K562 (cell line): Measurements from ENCODE around the gene EZH2. TPM values are rescaled to one million over a fixed set of nuclear protein-coding genes. Genes with fewer than 3 reads are reported as not detected.
A peak's percentile ranks its signal among the peaks of the same experiment; 100 is the strongest.

ENCODE experiments used
- ATAC-seq: fragments of 200-7000 bp; cut with Tn5 transposase; 3 replicates; pipeline ENCODE4 v1.9.1; 2020; ENCODE audit warnings: moderate library complexity
- BruUV-seq: library from RNA; stranded (reverse); fragments of 400-500 nt; replicated peaks from 2 replicates; lab custom pipeline; 2021; lab: Mats Ljungman, UMichigan
- CTCF ChIA-PET: fragments of 300-600 bp; formaldehyde crosslinking; extraction: SDS; loops from one replicate; lab custom pipeline; 2021; ENCODE audit warnings: low intra/inter-chr PET ratio; lab: Yijun Ruan, JAX
- POLR2A ChIA-PET: fragments of 300-600, 350-650 bp; sonication (Branson Sonifier 250); formaldehyde crosslinking; extraction: SDS; loops from one replicate; lab custom pipeline; 2021; ENCODE audit warnings: antibody characterized with exemption, inconsistent platforms; lab: Yijun Ruan, JAX
- DNase-seq, 4 experiments: peaks; one replicate each; pipeline versions ENCODE4 v3.0.0 to v3.0.0-alpha.2; 2011 to 2018; ENCODE audit warnings: low spot score in 3 of 4, mixed read lengths in 3 of 4; ENCODE audit errors: extremely low read depth in 1 of 4
- FAIRE-seq: peaks from 2 replicates; lab custom pipeline; 2011; peaks lifted over from hg19 to GRCh38; lab: Jason Lieb, UNC
- H2AFZ ChIP-seq: 2 replicates; pipeline ENCODE4 v1.6.0; 2011; ENCODE audit warnings: low read depth, low read length, control low read depth, inconsistent platforms
- H3K27ac ChIP-seq: fragments of 200-600 bp; 3 replicates; pipeline ENCODE4 v1.8.0; 2011; ENCODE audit warnings: low read depth, mild to moderate bottlenecking, control low read depth, inconsistent platforms, low read length, moderate library complexity, mixed read lengths; ENCODE audit errors: extremely low read depth
- H3K27me3 ChIP-seq, 2 experiments: fragments of 300-600 bp in 1 of 2; 2 replicates in 1 of 2; 3 replicates in 1 of 2; pipeline versions ENCODE4 v1.6.0 to v1.8.0; 2011; ENCODE audit warnings: inconsistent platforms in 2 of 2, low read length in 2 of 2, mild to moderate bottlenecking in 1 of 2, mixed read lengths in 1 of 2, moderate library complexity in 1 of 2; ENCODE audit not compliant: control insufficient read depth in 2 of 2, insufficient read depth in 2 of 2
- H3K36me3 ChIP-seq: fragments of 300-600 bp; 3 replicates; pipeline ENCODE4 v1.8.0; 2011; ENCODE audit warnings: mild to moderate bottlenecking, low read length, inconsistent platforms; ENCODE audit not compliant: control insufficient read depth, insufficient read depth
- H3K4me1 ChIP-seq, 2 experiments: fragments of 200-600 bp in 1 of 2; replicated peaks in 1 of 2; 2 replicates in 1 of 2; 3 replicates in 1 of 2; pipeline versions ENCODE4 v1.5.1 to v1.8.0; 2011; ENCODE audit warnings: inconsistent platforms in 2 of 2, low read length in 2 of 2, mild to moderate bottlenecking in 1 of 2, mixed read lengths in 1 of 2, moderate library complexity in 1 of 2; ENCODE audit not compliant: control insufficient read depth in 2 of 2, insufficient read depth in 2 of 2
- H3K4me2 ChIP-seq: 2 replicates; pipeline ENCODE4 v1.6.1; 2011; ENCODE audit warnings: low read length, control low read depth, inconsistent platforms, mixed read lengths; ENCODE audit not compliant: insufficient read depth
- H3K4me3 ChIP-seq: fragments of 200-600 bp; sonication (generic), shearing (Covaris generic); 2 replicates; pipeline ENCODE4 v1.5.1; 2016; ENCODE audit warnings: control low read depth, inconsistent platforms
- H3K79me2 ChIP-seq: fragments of 200-600 bp; 3 replicates; pipeline ENCODE4 v1.8.0; 2011; ENCODE audit warnings: low read length, inconsistent platforms; ENCODE audit not compliant: control insufficient read depth, insufficient read depth
- H3K9ac ChIP-seq, 2 experiments: 2 replicates each; pipeline versions ENCODE4 v1.6.0 to v1.6.1; 2011; ENCODE audit warnings: low read depth in 2 of 2, low read length in 2 of 2, control low read depth in 1 of 2, inconsistent platforms in 1 of 2, mild to moderate bottlenecking in 1 of 2, mixed read lengths in 1 of 2; ENCODE audit not compliant: insufficient read depth in 1 of 2
- H3K9me1 ChIP-seq: one replicate; pipeline ENCODE4 v1.6.0; 2011; ENCODE audit warnings: inconsistent platforms, mild to moderate bottlenecking, low read length, moderate library complexity; ENCODE audit not compliant: control insufficient read depth, insufficient read depth
- H3K9me3 ChIP-seq: replicated peaks from 2 replicates; pipeline ENCODE4 v1.5.1; 2011; ENCODE audit warnings: low read depth, low read length, inconsistent platforms; ENCODE audit not compliant: control insufficient read depth, insufficient read depth
- H4K20me1 ChIP-seq: replicated peaks from 2 replicates; pipeline ENCODE4 v1.6.1; 2011; ENCODE audit warnings: low read length, inconsistent platforms, mixed read lengths; ENCODE audit not compliant: control insufficient read depth, insufficient read depth
- ARNT ChIP-seq, 2 experiments: fragments of 450-650 bp; IDR thresholded peaks; 2 replicates each; pipeline ENCODE4 v1.6.1; 2016; ENCODE audit warnings: mild to moderate bottlenecking in 1 of 2
- BCOR ChIP-seq: fragments of 450-650 bp; IDR thresholded peaks from 2 replicates; pipeline ENCODE4 v1.6.1; 2016
- BRD4 ChIP-seq: fragments of 200-600 bp; sonication (generic); IDR thresholded peaks from 2 replicates; pipeline ENCODE4 v1.6.1; 2017; ENCODE audit warnings: inconsistent platforms
- CBX1 ChIP-seq: sonication (generic); IDR thresholded peaks from 2 replicates; pipeline ENCODE4 v1.6.1; 2016; ENCODE audit warnings: antibody characterized with exemption, low read depth, mild to moderate bottlenecking
- CEBPG ChIP-seq, 3 experiments: fragments of 200-800 bp in 1 of 3; sonication (Bioruptor generic) in 1 of 3; sonication (generic) in 1 of 3; formaldehyde crosslinking in 1 of 3; IDR thresholded peaks in 2 of 3; conservative IDR thresholded peaks in 1 of 3; 2 replicates each; pipeline versions ENCODE4 v1.6.1 to v1.8.0; 2016 to 2022; ENCODE audit warnings: missing compliant biosample characterization in 2 of 3, missing genetic modification characterization in 2 of 3, mild to moderate bottlenecking in 1 of 3, missing genetic modification reagents in 1 of 3
- CHD2 ChIP-seq: IDR thresholded peaks from 2 replicates; pipeline ENCODE4 v1.6.1; 2011; ENCODE audit warnings: low read depth, low read length
- DIDO1 ChIP-seq: fragments of 450-650 bp; IDR thresholded peaks from 2 replicates; pipeline ENCODE4 v1.6.1; 2016; ENCODE audit warnings: low read depth, missing biosample characterization, missing genetic modification characterization
- KAT8 ChIP-seq: fragments of 450-650 bp; IDR thresholded peaks from 2 replicates; pipeline ENCODE4 v1.6.1; 2016; ENCODE audit warnings: low read depth, mild to moderate bottlenecking
- PML ChIP-seq: IDR thresholded peaks from 2 replicates; pipeline ENCODE4 v1.6.1; 2012; ENCODE audit warnings: low read length, inconsistent platforms
- RBM25 ChIP-seq: fragments of 200-400 bp; formaldehyde crosslinking; IDR thresholded peaks from 2 replicates; pipeline ENCODE4 v1.6.1; 2018; ENCODE audit warnings: low read length, low read depth, moderate library complexity; ENCODE audit not compliant: severe bottlenecking
- ZBTB8A ChIP-seq: fragments of 450-650 bp; IDR thresholded peaks from 2 replicates; pipeline ENCODE4 v1.6.1; 2018; ENCODE audit warnings: mild to moderate bottlenecking, moderate library complexity; ENCODE audit not compliant: partially characterized antibody
- ZNF212 ChIP-seq: fragments of 450-650 bp; formaldehyde crosslinking; IDR thresholded peaks from 2 replicates; pipeline ENCODE4 v1.4.0; 2020; ENCODE audit warnings: mild to moderate bottlenecking
- ZNF384 ChIP-seq: IDR thresholded peaks from 2 replicates; pipeline ENCODE4 v1.6.1; 2012; ENCODE audit warnings: low read depth, low read length, improper control_type of control experiment
- ZNF77 ChIP-seq: fragments of 250-450 bp; sonication (Bioruptor Pico); IDR thresholded peaks from 2 replicates; pipeline ENCODE4 v1.5.0; 2020
- WGBS: fragments of 100-300 bp; shearing (Covaris generic); methylation state at CpG from one replicate; pipeline ENCODE4 v1.1.6; 2016; ENCODE audit warnings: low coverage, mixed read lengths; ENCODE audit not compliant: insufficient coverage; ENCODE audit errors: missing lambda C conversion rate; 5-methylcytosine and 5-hydroxymethylcytosine counted together
- in situ Hi-C: fragments of 300-500 bp; cut with MboI; formaldehyde crosslinking; loops from 4 replicates; pipeline ENCODE4 v1.15.0; 2018; ENCODE audit warnings: inconsistent platforms, mixed read lengths
- intact Hi-C: fragments of 100-400 bp; cut with micrococcal nuclease; formaldehyde crosslinking; loops from 2 replicates; pipeline ENCODE4 v1.14.2; 2022
- polyA plus RNA-seq, 8 experiments: library from polyadenylated mRNA; depleted of rRNA in 4 of 8; stranded (reverse) in 5 of 8; unstranded in 3 of 8; fragments of >200 nt; fragmentation: Nextera tagmentation in 2 of 8; fragmentation: Illumina TruSeq in 1 of 8; extraction: Ambion mirVana in 2 of 8; extraction: Trizol in 1 of 8; gene quantifications; 2 replicates each; pipeline versions ENCODE4 v1.2.1 to v1.2.3, GENCODE V29; 2011 to 2014; ENCODE audit warnings: inconsistent platforms in 1 of 8, missing spikeins in 1 of 8
- total RNA-seq, 7 experiments: library from RNA; depleted of rRNA in 6 of 7; stranded (reverse); fragments of >200 nt in 6 of 7; fragmentation: Illumina TruSeq in 2 of 7; extraction: Trizol in 2 of 7; gene quantifications; 2 replicates each; pipeline versions ENCODE4 v1.2.1 to v1.2.3, GENCODE V29; 2011 to 2021; ENCODE audit warnings: low replicate concordance in 1 of 7
- TF ChIP-seq, protein P1 (sequence below): sonication (generic); formaldehyde crosslinking; IDR thresholded peaks from 2 replicates; pipeline ENCODE4 v1.9.0; 2022; ENCODE audit warnings: mild to moderate bottlenecking, missing genetic modification reagents
- TF ChIP-seq, protein P2 (sequence below): sonication (generic); formaldehyde crosslinking; IDR thresholded peaks from 2 replicates; pipeline ENCODE4 v1.9.0; 2022; ENCODE audit warnings: mild to moderate bottlenecking, missing genetic modification reagents
- TF ChIP-seq, protein P3 (sequence below): fragments of 250-450 bp; sonication (Bioruptor Pico); IDR thresholded peaks from 2 replicates; pipeline ENCODE4 v1.4.0; 2020; ENCODE audit warnings: mild to moderate bottlenecking, moderate library complexity, borderline replicate concordance
- TF ChIP-seq, protein P4 (sequence below): fragments of 450-650 bp; formaldehyde crosslinking; IDR thresholded peaks from 2 replicates; pipeline ENCODE4 v1.4.0; 2020; ENCODE audit warnings: mild to moderate bottlenecking, moderate library complexity

The EZH2 gene
- total and polyA plus RNA-seq, 9 of the 15 experiments (the other 6 are each of a cell fraction or from before 2014, with no cell fraction given): 48.7 to 175 (median 98.6) TPM

DNA sequence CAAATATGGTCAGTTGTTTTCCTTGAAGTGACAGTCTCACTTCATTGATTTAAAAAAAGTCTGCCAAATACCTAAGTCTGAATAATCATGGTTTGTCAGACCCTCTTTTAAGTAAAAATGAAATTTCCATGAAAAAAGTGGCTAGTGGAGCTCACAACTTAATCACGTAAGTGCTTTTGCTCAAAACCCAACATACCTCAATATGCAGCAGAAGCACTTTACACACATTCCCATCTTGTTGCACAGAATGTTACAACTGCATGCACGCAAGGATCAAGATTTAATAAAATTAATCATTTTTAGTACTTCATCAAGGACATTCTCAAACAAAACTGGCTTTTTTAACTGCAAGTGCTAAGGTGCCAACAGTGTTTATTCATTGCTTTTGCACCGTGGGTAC, 21.6 kb downstream of the EZH2 start (continued):
- TF ChIP-seq, protein P1, sequence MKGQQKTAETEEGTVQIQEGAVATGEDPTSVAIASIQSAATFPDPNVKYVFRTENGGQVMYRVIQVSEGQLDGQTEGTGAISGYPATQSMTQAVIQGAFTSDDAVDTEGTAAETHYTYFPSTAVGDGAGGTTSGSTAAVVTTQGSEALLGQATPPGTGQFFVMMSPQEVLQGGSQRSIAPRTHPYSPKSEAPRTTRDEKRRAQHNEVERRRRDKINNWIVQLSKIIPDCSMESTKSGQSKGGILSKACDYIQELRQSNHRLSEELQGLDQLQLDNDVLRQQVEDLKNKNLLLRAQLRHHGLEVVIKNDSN (CRISPR knock-in tag): no peak
- TF ChIP-seq BRD4: no peak
- TF ChIP-seq, all 486 proteins: peak for 0

DNA sequence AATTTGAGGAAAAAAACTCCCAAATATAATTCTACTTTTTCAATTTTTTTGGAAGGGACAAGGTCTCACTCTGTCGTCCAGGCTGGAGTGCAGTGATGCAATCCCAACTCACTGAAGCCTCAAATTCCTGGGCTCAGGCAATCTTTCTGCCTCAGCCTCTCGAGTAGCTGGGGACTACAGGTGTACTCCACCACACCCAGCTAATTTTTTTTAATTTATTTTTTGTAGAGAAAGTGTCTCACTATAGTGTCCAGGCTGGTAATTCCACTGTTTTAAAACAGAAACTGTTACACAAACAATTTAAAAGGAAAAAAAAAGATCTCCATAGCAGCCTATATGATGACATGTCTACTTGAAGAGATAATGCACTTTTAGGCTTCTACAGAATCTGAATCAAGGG, 25.6 kb downstream of the EZH2 start:
- ATAC-seq: no peak
- POLR2A ChIA-PET: interaction anchor here (1.6 kb wide), 1 partner anchor 13 kb away, joined by 3 read pairs; no protein-coding TSS in a partner anchor
- H4K20me1 ChIP-seq: peaks cover 31% of the 10 kb centered on the region
- no peak for TF ChIP-seq ZNF384
- TF ChIP-seq ARNT (IDR thresholded peaks at IDR 0.05): no peak
- no peak for TF ChIP-seq CBX1
- no peak for TF ChIP-seq ZNF77 (CRISPR knock-in tag)
- peak; percentile 38; the same call in 1 of the 2 replicates for TF ChIP-seq CEBPG (CRISPR knock-in tag; IDR thresholded peaks at IDR 0.05)
- peak; percentile 24 to 42; a peak in 2 of 4 replicates for TF ChIP-seq CEBPG (tag; conservative IDR thresholded peaks at IDR 0.05 in 1 of 2, IDR thresholded peaks at IDR 0.05 in 1 of 2)
- no peak for TF ChIP-seq ZBTB8A
- TF ChIP-seq RBM25: peak; percentile 26
- 0 out of 2 replicates have a peak, but pooled peaks have one; percentile 6 for TF ChIP-seq BCOR
- no peak for TF ChIP-seq CHD2
- TF ChIP-seq DIDO1 (tag): no peak
- TF ChIP-seq, protein P2, sequence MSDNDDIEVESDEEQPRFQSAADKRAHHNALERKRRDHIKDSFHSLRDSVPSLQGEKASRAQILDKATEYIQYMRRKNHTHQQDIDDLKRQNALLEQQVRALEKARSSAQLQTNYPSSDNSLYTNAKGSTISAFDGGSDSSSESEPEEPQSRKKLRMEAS (CRISPR knock-in tag): no peak
- TF ChIP-seq, protein P3, sequence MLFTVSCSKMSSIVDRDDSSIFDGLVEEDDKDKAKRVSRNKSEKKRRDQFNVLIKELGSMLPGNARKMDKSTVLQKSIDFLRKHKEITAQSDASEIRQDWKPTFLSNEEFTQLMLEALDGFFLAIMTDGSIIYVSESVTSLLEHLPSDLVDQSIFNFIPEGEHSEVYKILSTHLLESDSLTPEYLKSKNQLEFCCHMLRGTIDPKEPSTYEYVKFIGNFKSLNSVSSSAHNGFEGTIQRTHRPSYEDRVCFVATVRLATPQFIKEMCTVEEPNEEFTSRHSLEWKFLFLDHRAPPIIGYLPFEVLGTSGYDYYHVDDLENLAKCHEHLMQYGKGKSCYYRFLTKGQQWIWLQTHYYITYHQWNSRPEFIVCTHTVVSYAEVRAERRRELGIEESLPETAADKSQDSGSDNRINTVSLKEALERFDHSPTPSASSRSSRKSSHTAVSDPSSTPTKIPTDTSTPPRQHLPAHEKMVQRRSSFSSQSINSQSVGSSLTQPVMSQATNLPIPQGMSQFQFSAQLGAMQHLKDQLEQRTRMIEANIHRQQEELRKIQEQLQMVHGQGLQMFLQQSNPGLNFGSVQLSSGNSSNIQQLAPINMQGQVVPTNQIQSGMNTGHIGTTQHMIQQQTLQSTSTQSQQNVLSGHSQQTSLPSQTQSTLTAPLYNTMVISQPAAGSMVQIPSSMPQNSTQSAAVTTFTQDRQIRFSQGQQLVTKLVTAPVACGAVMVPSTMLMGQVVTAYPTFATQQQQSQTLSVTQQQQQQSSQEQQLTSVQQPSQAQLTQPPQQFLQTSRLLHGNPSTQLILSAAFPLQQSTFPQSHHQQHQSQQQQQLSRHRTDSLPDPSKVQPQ (CRISPR knock-in tag): no peak
- no peak for TF ChIP-seq ZNF212 (CRISPR knock-in tag)
- no peak for TF ChIP-seq PML
- TF ChIP-seq, protein P4, sequence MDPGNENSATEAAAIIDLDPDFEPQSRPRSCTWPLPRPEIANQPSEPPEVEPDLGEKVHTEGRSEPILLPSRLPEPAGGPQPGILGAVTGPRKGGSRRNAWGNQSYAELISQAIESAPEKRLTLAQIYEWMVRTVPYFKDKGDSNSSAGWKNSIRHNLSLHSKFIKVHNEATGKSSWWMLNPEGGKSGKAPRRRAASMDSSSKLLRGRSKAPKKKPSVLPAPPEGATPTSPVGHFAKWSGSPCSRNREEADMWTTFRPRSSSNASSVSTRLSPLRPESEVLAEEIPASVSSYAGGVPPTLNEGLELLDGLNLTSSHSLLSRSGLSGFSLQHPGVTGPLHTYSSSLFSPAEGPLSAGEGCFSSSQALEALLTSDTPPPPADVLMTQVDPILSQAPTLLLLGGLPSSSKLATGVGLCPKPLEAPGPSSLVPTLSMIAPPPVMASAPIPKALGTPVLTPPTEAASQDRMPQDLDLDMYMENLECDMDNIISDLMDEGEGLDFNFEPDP (CRISPR knock-in tag): no peak
- TF ChIP-seq KAT8: no peak

More for the DNA sequence above, 25.6 kb downstream of the EZH2 start:
- no peak for FAIRE-seq
- no TSS peak for BruUV-seq
- H2AFZ ChIP-seq: no peak overlapping the region
- no peak overlapping the region for H3K4me3 ChIP-seq
- peaks cover 95% of the 10 kb centered on the region for H3K79me2 ChIP-seq
- H3K36me3 ChIP-seq: peaks cover 8% of the 10 kb centered on the region
- no peak overlapping the region for H3K9ac ChIP-seq
- intact Hi-C loops: no loop called here
- CTCF ChIA-PET: no interaction called here
- no peaks in the 10 kb centered on the region for H3K27me3 ChIP-seq
- in situ Hi-C loops: no loop called here
- H3K4me2 ChIP-seq: no peak overlapping the region
- WGBS: 78% methylated on average over 2 of the region's 2 CpGs
- peaks cover 5% of the 10 kb centered on the region for H3K9me1 ChIP-seq
- H3K9me3 ChIP-seq: no peaks in the 10 kb centered on the region
- H3K4me1 ChIP-seq: peaks cover 0 to 19% of the 10 kb centered on the region in 2 experiments; a peak in 3 of 5 replicates
- H3K27ac ChIP-seq: no peak overlapping the region
- DNase-seq: no peak
